HL-60 (cell line): ENCODE measurements around the gene EEA1.

Experiments used
- DNase-seq, 2 experiments: peaks; one replicate each; pipeline ENCODE4 v3.0.0-alpha.2; 2010 to 2020; ENCODE audit warnings: low read depth in 1 of 2, low spot score in 1 of 2
- H3K27ac ChIP-seq: fragments of 250-450 bp; sonication (Bioruptor Pico); replicated peaks from 2 replicates; pipeline ENCODE4 v1.5.1; 2020; ENCODE audit warnings: mild to moderate bottlenecking, moderate library complexity
- H3K27me3 ChIP-seq: fragments of 250-450 bp; sonication (Bioruptor Pico); 2 replicates; pipeline ENCODE4 v1.5.1; 2021; ENCODE audit warnings: mild to moderate bottlenecking, moderate library complexity; ENCODE audit not compliant: insufficient read depth, poor library complexity, severe bottlenecking
- H3K4me3 ChIP-seq: replicated peaks from 2 replicates; pipeline ENCODE4 v1.5.1; 2011; ENCODE audit warnings: mild to moderate bottlenecking, control low read depth, low read length; ENCODE audit not compliant: insufficient read depth
- GABPA ChIP-seq: IDR thresholded peaks from 2 replicates; pipeline ENCODE4 v1.6.1; 2012; ENCODE audit warnings: low read depth
- POLR2AphosphoS5 ChIP-seq: IDR thresholded peaks from 2 replicates; pipeline ENCODE4 v1.6.1; 2012; ENCODE audit warnings: low read depth
- SPI1 ChIP-seq: IDR thresholded peaks from 2 replicates; pipeline ENCODE4 v1.6.1; 2012; ENCODE audit warnings: low read depth, mild to moderate bottlenecking, borderline replicate concordance
- TF ChIP-seq, protein P1 (sequence below): IDR thresholded peaks from one replicate; pipeline ENCODE4 v1.5.1; 2011; ENCODE audit warnings: low read length, control low read depth, inconsistent platforms; ENCODE audit not compliant: insufficient read depth
- TF ChIP-seq, protein P2 (sequence below): IDR thresholded peaks from 2 replicates; pipeline ENCODE4 v1.6.1; 2012; ENCODE audit warnings: low read depth; ENCODE audit not compliant: insufficient replicate concordance

EEA1 gene

DNA sequence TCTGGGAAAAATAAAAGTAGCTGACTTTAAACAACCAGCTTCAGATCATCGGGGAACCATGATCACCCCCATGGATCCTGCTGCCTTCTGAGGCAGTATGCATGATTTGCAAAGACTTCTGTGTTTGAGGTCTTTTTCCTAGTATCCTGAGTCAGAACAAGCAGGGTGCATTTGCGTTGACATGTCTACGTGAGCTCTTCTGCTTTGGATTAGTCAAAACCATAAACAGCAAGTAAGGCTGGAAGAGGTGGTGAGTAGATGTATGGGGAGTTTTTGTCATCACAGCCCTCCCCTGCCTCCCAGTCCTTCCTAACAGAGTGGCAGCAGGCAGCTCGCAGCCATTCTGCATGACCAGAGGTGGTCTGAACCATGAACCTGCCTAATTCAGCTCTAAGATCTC lies 202.2 kb downstream of the EEA1 start:
- no peak for TF ChIP-seq GABPA
- no peak for TF ChIP-seq POLR2AphosphoS5
- TF ChIP-seq, protein P1, sequence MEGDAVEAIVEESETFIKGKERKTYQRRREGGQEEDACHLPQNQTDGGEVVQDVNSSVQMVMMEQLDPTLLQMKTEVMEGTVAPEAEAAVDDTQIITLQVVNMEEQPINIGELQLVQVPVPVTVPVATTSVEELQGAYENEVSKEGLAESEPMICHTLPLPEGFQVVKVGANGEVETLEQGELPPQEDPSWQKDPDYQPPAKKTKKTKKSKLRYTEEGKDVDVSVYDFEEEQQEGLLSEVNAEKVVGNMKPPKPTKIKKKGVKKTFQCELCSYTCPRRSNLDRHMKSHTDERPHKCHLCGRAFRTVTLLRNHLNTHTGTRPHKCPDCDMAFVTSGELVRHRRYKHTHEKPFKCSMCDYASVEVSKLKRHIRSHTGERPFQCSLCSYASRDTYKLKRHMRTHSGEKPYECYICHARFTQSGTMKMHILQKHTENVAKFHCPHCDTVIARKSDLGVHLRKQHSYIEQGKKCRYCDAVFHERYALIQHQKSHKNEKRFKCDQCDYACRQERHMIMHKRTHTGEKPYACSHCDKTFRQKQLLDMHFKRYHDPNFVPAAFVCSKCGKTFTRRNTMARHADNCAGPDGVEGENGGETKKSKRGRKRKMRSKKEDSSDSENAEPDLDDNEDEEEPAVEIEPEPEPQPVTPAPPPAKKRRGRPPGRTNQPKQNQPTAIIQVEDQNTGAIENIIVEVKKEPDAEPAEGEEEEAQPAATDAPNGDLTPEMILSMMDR, result no peak
- TF ChIP-seq, protein P2, sequence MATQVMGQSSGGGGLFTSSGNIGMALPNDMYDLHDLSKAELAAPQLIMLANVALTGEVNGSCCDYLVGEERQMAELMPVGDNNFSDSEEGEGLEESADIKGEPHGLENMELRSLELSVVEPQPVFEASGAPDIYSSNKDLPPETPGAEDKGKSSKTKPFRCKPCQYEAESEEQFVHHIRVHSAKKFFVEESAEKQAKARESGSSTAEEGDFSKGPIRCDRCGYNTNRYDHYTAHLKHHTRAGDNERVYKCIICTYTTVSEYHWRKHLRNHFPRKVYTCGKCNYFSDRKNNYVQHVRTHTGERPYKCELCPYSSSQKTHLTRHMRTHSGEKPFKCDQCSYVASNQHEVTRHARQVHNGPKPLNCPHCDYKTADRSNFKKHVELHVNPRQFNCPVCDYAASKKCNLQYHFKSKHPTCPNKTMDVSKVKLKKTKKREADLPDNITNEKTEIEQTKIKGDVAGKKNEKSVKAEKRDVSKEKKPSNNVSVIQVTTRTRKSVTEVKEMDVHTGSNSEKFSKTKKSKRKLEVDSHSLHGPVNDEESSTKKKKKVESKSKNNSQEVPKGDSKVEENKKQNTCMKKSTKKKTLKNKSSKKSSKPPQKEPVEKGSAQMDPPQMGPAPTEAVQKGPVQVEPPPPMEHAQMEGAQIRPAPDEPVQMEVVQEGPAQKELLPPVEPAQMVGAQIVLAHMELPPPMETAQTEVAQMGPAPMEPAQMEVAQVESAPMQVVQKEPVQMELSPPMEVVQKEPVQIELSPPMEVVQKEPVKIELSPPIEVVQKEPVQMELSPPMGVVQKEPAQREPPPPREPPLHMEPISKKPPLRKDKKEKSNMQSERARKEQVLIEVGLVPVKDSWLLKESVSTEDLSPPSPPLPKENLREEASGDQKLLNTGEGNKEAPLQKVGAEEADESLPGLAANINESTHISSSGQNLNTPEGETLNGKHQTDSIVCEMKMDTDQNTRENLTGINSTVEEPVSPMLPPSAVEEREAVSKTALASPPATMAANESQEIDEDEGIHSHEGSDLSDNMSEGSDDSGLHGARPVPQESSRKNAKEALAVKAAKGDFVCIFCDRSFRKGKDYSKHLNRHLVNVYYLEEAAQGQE, result no peak
- TF ChIP-seq SPI1, result no peak
- H3K27me3 ChIP-seq, result no peaks in the 10 kb centered on the region
- no peak overlapping the region for H3K4me3 ChIP-seq
- H3K27ac ChIP-seq, result no peak overlapping the region
- DNase-seq, result no peak

DNA sequence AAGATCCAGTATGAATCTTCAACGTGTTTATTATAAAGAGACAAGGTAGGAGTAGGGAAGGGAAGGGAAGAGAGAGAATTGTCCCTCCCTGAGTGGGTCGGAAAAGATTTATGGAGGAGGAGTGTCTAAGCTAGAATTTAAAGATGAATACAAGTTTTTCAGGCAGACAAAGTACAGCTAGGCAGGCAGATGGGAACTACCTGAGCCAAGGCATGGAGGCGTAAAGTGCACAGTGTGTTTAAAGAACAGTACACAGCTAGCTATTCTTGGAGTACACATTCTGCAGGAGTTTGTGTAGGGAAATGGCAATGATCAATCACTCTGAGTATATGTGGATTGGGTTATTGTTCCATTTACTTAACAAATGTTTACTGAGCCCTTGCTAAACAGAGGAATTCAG lies 206.2 kb downstream of the EEA1 start:
- no peak for TF ChIP-seq POLR2AphosphoS5
- TF ChIP-seq GABPA, result no peak
- TF ChIP-seq, protein P1, result no peak
- no peak for TF ChIP-seq SPI1
- TF ChIP-seq, protein P2, result no peak
- Histone ChIP-seq H3K27ac (no peak overlapping the region), H3K27me3 (no peaks in the 10 kb centered on the region), H3K4me3 (no peak overlapping the region)
- no peak for DNase-seq

DNA sequence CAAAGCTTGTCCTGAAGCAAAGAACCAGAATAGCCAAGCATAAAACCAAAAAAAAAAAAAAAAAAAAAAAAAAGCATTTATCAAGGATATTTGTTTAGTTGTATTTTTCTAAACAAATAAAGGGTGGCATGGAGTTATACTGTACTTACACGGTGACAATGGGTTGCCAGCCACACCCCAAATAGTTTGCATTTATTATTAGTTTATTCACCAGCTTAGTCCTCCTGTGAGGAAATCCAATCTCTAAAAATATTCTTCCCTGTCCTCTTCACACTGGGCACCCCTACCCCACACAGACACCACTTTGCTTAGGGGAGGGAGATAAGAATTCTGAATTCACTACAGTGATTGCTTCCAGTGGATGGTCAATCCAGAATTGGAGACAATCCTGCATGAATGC lies 207.4 kb downstream of the EEA1 start:
- no peak overlapping the region for H3K4me3 ChIP-seq
- no peak for DNase-seq
- TF ChIP-seq, protein P1, result no peak
- no peak for TF ChIP-seq GABPA
- no peak for TF ChIP-seq SPI1
- TF ChIP-seq POLR2AphosphoS5, result no peak
- TF ChIP-seq, protein P2, result no peak
- H3K27me3 ChIP-seq, result no peaks in the 10 kb centered on the region
- no peak overlapping the region for H3K27ac ChIP-seq
